ENCODE results near the gene ANXA9. TPM values are rescaled to one million over a fixed set of nuclear protein-coding genes. Genes with fewer than 3 reads are reported as not detected.

The ANXA9 gene, protein sequence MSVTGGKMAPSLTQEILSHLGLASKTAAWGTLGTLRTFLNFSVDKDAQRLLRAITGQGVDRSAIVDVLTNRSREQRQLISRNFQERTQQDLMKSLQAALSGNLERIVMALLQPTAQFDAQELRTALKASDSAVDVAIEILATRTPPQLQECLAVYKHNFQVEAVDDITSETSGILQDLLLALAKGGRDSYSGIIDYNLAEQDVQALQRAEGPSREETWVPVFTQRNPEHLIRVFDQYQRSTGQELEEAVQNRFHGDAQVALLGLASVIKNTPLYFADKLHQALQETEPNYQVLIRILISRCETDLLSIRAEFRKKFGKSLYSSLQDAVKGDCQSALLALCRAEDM
- total RNA-seq: under 1 TPM; 0.19 to 0.30 TPM

DNA sequence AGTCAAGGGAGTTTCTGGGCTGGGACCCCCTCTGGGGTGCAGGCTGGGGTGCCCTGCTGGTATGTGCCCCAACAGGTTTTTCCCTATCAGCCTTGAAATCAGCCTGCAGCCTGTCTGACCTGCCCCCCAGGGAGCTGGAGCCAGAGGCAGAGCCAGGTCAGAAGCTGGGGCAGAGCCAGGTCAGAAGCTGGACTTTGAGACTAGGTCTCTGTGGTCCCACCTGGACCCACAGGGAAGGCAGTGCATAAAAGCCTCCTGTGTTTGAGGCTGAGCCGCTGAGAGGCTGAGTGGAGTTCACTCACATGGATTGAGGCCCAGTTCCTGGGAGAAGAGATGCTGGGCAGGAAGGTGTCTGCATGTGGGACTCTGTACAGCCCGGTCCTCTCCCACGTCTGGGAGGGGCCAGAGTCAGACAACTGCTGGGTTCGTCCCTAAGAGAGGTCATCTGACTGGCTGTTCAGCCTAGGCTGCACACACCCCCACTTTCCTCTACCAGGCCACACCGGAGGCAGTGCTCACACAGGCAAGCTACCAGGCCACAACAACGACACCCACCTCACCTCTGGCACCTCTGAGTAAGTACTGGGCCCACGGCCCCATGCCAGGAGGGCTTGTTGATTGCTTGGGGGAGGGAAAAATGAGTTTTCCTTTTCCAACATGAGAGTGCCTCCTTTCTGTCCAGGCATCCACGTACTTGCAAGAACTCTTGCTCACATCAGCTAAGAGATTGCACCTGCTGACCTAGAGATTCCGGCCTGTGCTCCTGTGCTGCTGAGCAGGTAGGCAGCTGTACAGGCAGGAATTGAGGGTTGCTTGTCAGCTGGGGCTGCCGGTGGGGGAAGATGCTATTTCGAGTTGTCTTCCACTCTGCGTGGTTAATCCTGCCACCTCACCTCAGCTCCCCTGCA lies at the start of gene ANXA9:
Gene ANXA9 (plus strand): TSS at position 488 of the 908 bp plus-strand sequence. CDS start 814 bp downstream, outside the sequence.
- Mint-ChIP-seq H3K9me3 (no peaks in the 10 kb centered on the region), H3K4me3 (no peak within 1 kb of the TSS), H3K27ac (peak within 1 kb of the TSS; percentile 20), H3K36me3 (ENCODE audit: low read depth) (no peaks in the 10 kb centered on the region), H3K4me1 (peaks cover 6% of the 10 kb centered on the region), H3K27me3 (no peaks in the 10 kb centered on the region)
- ATAC-seq (replicated peaks): peak; percentile 27

DNA sequence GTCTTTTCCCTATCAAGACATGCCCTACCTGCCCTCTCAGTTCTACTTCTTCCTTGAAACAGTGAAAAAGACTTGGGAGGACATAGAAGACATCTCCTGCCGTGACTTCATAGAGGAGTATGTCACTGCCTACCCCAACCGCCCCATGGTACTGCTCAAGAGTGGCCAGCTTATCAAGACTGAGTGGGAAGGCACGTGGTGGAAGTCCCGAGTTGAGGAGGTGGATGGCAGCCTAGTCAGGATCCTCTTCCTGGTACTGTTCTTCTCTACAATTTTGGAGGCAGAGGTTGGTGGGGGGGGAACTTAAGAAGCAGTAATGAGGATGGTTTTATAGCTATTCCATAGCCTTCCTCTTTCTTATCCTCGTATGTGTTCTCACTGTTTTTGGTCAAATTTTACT lies 37.2 kb upstream of the ANXA9 start:
- Mint-ChIP-seq H3K4me1 (no peaks in the 10 kb centered on the region), H3K36me3 (ENCODE audit: low read depth) (peaks cover 98% of the 10 kb centered on the region), H3K9me3 (no peaks in the 10 kb centered on the region), H3K27me3 (no peaks in the 10 kb centered on the region), H3K4me3 (no peak overlapping the region), H3K27ac (peak overlapping the region; percentile 71)
- no peak for ATAC-seq (replicated peaks)

DNA sequence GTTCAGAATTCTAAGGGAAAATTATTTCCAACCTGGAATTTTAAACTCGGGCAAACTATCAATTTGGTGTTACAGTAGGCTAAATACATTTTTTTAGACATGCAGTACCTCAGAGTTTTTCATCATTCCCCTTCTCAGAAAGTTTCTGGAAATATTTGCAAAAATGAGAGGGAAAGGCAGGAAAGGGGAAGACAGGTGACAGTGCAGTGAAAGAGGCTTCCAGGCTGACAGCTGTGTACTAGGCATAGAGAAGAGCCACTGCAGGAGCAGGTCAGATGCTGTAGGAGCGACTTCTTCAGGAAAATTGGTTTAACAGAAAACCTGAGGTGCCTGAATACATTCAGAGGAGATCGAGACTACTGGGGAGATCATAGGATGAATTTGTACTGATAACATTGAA lies 27.4 kb upstream of the ANXA9 start:
- no peaks in the 10 kb centered on the region for H3K9me3 Mint-ChIP-seq

DNA sequence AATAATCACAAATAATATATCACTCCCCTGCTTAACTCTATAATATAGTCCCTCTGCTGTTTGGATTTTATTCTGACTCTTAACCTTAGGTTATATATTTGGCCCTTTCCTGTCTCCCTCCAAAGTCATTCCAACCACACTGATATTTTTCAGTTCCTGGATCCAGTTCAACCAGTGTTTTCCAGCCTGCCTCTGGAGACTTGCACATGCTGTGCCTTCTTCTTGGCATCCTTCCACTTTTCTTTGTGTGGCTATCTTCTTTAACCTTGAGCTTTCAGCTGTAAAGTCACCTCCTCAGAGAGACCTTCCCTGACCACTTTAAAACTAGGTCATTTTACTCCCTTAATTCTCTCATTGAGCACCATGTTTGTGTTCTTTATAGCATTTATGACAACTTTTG lies 26.8 kb upstream of the ANXA9 start:
- H3K27ac Mint-ChIP-seq: peak overlapping the region; percentile 25
- H3K4me3 Mint-ChIP-seq: no peak overlapping the region
- no peak for ATAC-seq (replicated peaks)
- peaks cover 9% of the 10 kb centered on the region for H3K4me1 Mint-ChIP-seq
- no peaks in the 10 kb centered on the region for H3K9me3 Mint-ChIP-seq
- no peaks in the 10 kb centered on the region for H3K27me3 Mint-ChIP-seq
- peaks cover 95% of the 10 kb centered on the region for H3K36me3 Mint-ChIP-seq (ENCODE audit: low read depth)

More for the DNA sequence above, 27.4 kb upstream of the ANXA9 start:
- Mint-ChIP-seq H3K4me3 (no peak overlapping the region), H3K27ac (no peak overlapping the region), H3K36me3 (ENCODE audit: low read depth) (peaks cover 95% of the 10 kb centered on the region), H3K27me3 (no peaks in the 10 kb centered on the region), H3K4me1 (peaks cover 9% of the 10 kb centered on the region)
- no peak for ATAC-seq (replicated peaks)

DNA sequence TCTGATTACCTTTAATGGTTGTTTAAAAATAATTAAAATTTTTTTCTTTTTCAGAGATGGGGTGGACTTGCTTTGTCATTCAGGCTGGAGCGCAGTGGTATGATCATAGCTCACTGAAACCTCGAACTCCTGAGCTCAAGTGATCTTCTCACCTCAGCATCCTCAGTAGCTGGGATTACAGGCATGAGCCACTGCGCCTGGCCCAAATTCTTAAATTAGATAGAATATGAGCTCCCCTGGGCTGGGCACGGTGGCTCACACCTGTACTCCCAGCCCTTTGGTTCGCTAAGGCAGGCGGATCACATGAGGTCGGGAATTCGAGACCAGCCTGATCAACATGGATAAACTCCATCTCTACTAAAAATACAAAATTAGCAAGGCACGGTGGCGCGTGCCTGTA lies 24.4 kb upstream of the ANXA9 start:
- Mint-ChIP-seq H3K4me3 (no peak overlapping the region), H3K4me1 (peaks cover 4% of the 10 kb centered on the region), H3K27me3 (no peaks in the 10 kb centered on the region), H3K36me3 (ENCODE audit: low read depth) (peaks cover 95% of the 10 kb centered on the region), H3K27ac (peak overlapping the region; percentile 70), H3K9me3 (no peaks in the 10 kb centered on the region)
- no peak for ATAC-seq (replicated peaks)

DNA sequence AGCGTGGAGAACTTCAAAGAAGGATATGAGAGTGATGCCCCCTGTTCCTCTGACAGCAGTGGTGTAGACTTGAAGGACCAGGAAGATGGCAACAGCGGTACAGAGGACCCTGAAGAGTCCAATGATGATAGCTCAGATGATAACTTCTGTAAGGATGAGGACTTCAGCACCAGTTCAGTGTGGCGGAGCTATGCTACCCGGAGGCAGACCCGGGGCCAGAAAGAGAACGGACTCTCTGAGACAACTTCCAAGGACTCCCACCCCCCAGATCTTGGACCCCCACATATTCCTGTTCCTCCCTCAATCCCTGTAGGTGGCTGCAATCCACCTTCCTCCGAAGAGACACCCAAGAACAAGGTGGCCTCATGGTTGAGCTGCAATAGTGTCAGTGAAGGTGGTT lies 21.4 kb upstream of the ANXA9 start:
- no peaks in the 10 kb centered on the region for H3K9me3 Mint-ChIP-seq
- no peak for ATAC-seq (replicated peaks)
- no peak overlapping the region for H3K4me3 Mint-ChIP-seq
- no peak overlapping the region for H3K27ac Mint-ChIP-seq
- H3K4me1 Mint-ChIP-seq: peaks cover 4% of the 10 kb centered on the region
- no peaks in the 10 kb centered on the region for H3K27me3 Mint-ChIP-seq
- H3K36me3 Mint-ChIP-seq (ENCODE audit: low read depth): peaks cover 99% of the 10 kb centered on the region

DNA sequence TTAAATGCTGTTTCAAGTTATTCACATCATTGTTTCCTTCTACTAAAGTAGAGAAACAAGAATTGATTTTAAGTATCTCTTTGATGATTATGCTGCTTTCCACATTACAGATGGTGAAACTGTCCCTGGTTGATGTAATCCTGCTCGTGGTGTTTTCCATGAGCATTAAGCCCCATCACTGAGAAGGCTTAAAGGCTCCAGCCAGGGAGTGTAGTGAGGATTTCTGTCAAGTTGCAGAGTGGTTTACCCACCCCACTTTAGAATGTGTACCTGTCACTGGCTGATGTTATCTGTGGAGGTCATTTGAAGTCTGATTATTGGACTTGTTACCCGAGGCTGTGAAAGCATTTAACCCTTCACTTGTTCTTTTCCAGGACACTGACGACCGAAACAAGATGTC lies 20.3 kb upstream of the ANXA9 start:
- Mint-ChIP-seq H3K9me3 (no peaks in the 10 kb centered on the region), H3K4me1 (peaks cover 10% of the 10 kb centered on the region), H3K36me3 (ENCODE audit: low read depth) (peaks cover 100% of the 10 kb centered on the region), H3K4me3 (no peak overlapping the region), H3K27ac (no peak overlapping the region), H3K27me3 (no peaks in the 10 kb centered on the region)
- peak; percentile 21 for ATAC-seq (replicated peaks)

DNA sequence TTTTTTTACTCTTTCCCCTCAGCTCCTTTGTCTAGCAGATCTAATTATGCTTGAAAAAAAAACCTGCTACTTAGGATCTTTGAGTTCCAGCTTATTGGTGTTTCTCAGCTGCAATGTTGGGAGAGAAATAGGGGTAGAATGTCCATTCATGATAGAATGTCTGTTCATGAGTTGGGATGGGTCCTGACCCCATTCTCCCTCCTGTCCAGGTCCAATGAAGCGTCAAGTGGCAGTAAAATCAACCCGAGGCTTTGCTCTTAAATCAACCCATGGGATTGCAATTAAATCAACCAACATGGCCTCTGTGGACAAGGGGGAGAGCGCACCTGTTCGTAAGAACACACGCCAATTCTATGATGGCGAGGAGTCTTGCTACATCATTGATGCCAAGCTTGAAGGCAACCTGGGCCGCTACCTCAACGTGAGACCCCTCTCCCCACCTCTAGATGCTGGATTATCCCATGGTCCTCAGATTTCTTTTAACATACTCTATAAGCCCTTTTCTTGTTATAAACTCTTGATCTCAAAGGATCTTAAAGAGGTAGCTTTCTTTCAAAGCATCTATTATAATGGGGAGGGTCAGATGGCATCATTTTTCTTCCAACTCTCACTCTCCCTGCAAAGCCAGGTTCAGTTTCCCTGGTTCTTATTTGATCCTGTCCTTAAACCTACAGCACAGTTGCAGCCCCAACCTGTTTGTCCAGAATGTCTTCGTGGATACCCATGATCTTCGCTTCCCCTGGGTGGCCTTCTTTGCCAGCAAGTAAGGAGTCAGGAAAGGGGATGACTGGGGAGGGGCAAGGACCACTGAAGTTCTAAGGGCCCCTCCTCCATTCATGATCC lies 18.6 kb upstream of the ANXA9 start:
- Mint-ChIP-seq H3K27me3 (no peaks in the 10 kb centered on the region), H3K36me3 (ENCODE audit: low read depth) (peaks cover 100% of the 10 kb centered on the region), H3K9me3 (no peaks in the 10 kb centered on the region), H3K27ac (peak overlapping the region; percentile 29), H3K4me1 (peaks cover 5% of the 10 kb centered on the region), H3K4me3 (no peak overlapping the region)
- ATAC-seq (replicated peaks): no peak

DNA sequence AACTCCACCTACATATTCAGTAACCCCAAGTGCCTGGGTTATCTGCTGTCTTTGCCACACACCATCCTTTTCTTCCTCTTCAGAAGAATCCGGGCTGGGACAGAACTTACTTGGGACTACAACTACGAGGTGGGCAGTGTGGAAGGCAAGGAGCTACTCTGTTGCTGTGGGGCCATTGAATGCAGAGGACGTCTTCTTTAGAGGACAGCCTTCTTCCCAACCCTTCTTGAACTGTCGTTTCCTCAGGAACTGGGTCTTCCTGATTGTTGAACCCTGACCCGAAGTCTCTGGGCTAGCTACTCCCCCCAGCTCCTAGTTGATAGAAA lies 18.0 kb upstream of the ANXA9 start:
- Mint-ChIP-seq H3K9me3 (no peaks in the 10 kb centered on the region), H3K27me3 (no peaks in the 10 kb centered on the region), H3K4me3 (no peak overlapping the region), H3K4me1 (peaks cover 5% of the 10 kb centered on the region), H3K27ac (peak overlapping the region; percentile 29), H3K36me3 (ENCODE audit: low read depth) (peaks cover 100% of the 10 kb centered on the region)
- ATAC-seq (replicated peaks): no peak

DNA sequence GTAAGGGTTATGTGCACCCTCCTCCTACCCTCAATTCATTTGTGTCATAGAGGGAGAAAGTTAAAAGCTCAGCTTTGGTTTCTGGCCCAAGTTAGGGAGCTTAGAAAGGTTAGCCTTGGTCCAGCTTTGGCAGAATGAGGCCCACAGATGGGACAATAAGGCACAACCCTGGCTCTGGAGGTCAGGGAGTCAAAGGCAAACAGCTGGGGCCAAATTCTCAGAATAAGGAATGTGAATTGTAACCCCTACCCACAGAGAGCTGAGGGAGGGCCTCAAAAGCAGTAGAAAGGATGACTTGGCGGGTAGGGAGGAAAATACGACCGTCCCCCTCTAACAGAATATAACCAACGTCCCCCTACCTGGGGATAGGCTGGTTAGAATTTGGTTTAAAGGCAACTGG lies 16.5 kb upstream of the ANXA9 start:
- Mint-ChIP-seq H3K36me3 (ENCODE audit: low read depth) (peaks cover 93% of the 10 kb centered on the region), H3K4me1 (peaks cover 10% of the 10 kb centered on the region), H3K9me3 (no peaks in the 10 kb centered on the region), H3K4me3 (no peak overlapping the region), H3K27ac (no peak overlapping the region), H3K27me3 (no peaks in the 10 kb centered on the region)
- ATAC-seq (replicated peaks): no peak

DNA sequence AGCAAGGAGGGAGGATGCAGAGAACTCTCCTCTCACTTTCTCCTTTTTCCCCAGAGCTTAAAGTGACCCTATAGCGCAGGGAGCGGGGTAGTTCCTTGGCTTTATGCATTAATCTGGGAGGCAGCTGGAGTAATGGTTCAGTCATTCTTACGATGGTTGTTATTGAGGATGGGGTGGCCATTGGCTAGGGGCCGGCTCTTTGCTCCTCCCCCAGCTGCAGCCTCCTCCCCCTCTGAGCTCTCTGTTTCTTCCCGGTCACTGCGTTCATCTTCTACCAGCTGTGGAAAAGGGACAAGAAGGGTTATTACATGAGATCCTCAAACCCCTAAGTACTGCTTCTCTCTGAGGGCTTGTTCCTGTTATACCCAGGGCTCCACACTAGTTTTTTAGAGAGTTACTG lies 16.1 kb upstream of the ANXA9 start:
- Mint-ChIP-seq H3K4me1 (peaks cover 14% of the 10 kb centered on the region), H3K9me3 (no peaks in the 10 kb centered on the region), H3K36me3 (ENCODE audit: low read depth) (peaks cover 93% of the 10 kb centered on the region), H3K27me3 (no peaks in the 10 kb centered on the region), H3K4me3 (no peak overlapping the region), H3K27ac (peak overlapping the region; percentile 20)
- ATAC-seq (replicated peaks): no peak

DNA sequence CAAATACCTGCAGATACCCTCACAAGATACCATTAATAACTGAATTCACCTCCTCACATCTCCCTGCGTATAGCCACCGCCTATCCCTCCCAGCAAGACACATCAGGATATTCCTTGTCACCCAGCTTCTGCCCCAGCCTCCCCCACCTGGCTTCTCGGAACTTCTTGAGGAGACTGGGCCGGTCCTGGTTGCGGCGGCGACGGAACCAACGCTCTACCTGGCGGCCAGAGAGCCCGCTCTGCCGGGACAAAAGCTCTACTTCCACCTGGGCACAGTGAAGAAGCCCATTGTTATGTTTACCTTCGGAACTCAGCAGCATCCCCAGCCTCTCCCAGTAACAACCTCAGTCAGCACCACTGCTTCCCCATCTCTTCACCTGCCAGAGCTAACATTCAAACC lies 14.2 kb upstream of the ANXA9 start:
- H3K9me3 Mint-ChIP-seq: no peaks in the 10 kb centered on the region
- no peak overlapping the region for H3K4me3 Mint-ChIP-seq
- peak overlapping the region; percentile 41 for H3K27ac Mint-ChIP-seq
- peaks cover 24% of the 10 kb centered on the region for H3K4me1 Mint-ChIP-seq
- H3K36me3 Mint-ChIP-seq (ENCODE audit: low read depth): peaks cover 91% of the 10 kb centered on the region
- H3K27me3 Mint-ChIP-seq: no peaks in the 10 kb centered on the region
- no peak for ATAC-seq (replicated peaks)

DNA sequence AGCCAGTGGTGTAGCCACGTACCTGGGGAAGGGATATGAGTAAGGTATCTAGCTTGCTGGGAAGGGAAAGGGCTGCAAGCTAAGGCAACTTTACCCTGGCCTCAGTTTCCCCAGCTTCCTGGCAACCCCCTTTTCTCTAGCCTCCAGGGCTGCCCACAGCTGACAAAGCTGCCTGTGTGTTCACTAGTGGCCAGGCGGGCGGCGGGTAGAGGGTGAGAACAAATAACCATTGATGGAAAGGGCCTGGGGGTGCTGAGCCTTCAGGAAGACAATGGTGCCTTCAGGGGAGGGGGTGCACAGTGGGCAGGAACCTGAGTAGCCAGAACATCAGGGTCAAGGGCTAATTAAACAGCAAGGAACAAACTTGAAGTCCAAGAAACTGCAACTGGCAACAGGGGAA lies 13.6 kb upstream of the ANXA9 start:
- Mint-ChIP-seq H3K27ac (peak overlapping the region; percentile 90), H3K9me3 (no peaks in the 10 kb centered on the region), H3K27me3 (no peaks in the 10 kb centered on the region), H3K4me3 (no peak overlapping the region), H3K36me3 (ENCODE audit: low read depth) (peaks cover 90% of the 10 kb centered on the region), H3K4me1 (peaks cover 24% of the 10 kb centered on the region)
- ATAC-seq (replicated peaks): no peak

DNA sequence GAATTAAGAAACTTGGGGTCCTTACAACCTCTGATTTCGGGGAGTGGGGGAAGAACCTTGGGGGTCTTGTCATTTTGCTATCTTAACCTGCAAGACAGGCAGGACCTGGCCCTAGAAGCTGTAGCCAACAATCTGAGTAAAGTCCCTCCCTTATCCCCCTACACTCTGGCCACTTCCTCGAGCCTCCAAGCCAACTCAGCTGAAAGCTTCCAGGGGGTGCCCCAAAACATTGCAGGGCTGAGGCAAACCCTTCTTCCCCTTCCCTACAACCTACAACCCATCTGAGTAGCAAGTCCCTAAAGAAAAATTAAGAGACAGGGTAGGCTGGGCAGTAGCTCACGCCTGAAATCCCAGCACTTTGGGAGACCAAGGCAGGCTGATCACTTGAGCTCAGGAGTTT lies 12.5 kb upstream of the ANXA9 start:
- H3K36me3 Mint-ChIP-seq (ENCODE audit: low read depth): peaks cover 78% of the 10 kb centered on the region
- H3K4me1 Mint-ChIP-seq: peaks cover 24% of the 10 kb centered on the region
- ATAC-seq (replicated peaks): no peak
- peak overlapping the region; percentile 90 for H3K27ac Mint-ChIP-seq
- H3K4me3 Mint-ChIP-seq: no peak overlapping the region
- H3K9me3 Mint-ChIP-seq: no peaks in the 10 kb centered on the region
- no peaks in the 10 kb centered on the region for H3K27me3 Mint-ChIP-seq

All from activated T-helper 17 cell treated with anti-CD3 and anti-CD28 coated beads, Interleukin-2, amount 50 U/mL, for 72 hours (primary cell).